Measurements from ENCODE around the gene CCSER1.
"Not testable (repeated sequence)": the region's sequence is repeated elsewhere in the genome, so short reads cannot be mapped to it uniquely, and the experiment has no call there.

The CCSER1 gene

GRCh38 chr4:90840291-90840690 is 713.1 kb downstream of the CCSER1 start:
- no peak for DNase-seq (ENCODE audit: low read depth in 2 of 2)

GRCh38 chr4:90840828-90841227 is 713.6 kb downstream of the CCSER1 start:
- DNase-seq (ENCODE audit: low read depth in 2 of 2), result no peak

- DNase-seq (ENCODE audit: low read depth in 2 of 2), result no peak
These were observed 714.5 kb downstream of the CCSER1 start for GRCh38 chr4:90841676-90842075.

GRCh38 chr4:90842960-90843359 is 715.8 kb downstream of the CCSER1 start:
- no peak for DNase-seq (ENCODE audit: low read depth in 2 of 2)

- no peak for DNase-seq (ENCODE audit: low read depth in 2 of 2)
These were observed 717.0 kb downstream of the CCSER1 start for GRCh38 chr4:90844241-90844640.

GRCh38 chr4:90845777-90846176 is 718.6 kb downstream of the CCSER1 start:
- DNase-seq (ENCODE audit: low read depth in 2 of 2), result no peak

DNA sequence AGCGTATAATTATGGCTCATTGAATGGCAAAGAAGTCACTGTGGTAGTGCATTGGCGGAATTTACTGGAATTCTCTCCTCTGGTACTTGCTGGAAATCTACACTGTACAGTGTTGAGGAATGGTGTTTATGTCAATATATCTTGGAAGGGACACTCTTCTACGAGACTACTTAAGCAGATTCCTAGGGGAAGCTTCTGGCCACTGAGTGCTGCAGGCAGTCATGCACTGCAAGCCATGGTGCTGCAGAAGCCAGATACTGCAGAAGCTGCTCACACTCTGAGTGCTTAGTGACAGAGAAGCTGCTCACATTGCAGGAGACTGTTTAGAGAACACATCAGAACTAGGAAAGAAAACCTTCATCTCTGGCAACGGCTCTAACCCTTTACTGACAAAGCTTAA is 725.0 kb downstream of the CCSER1 start:
- DNase-seq (ENCODE audit: low read depth in 2 of 2), result no peak

- DNase-seq (ENCODE audit: low read depth in 2 of 2), result no peak
These were observed 727.9 kb downstream of the CCSER1 start for GRCh38 chr4:90855111-90855510.

DNA sequence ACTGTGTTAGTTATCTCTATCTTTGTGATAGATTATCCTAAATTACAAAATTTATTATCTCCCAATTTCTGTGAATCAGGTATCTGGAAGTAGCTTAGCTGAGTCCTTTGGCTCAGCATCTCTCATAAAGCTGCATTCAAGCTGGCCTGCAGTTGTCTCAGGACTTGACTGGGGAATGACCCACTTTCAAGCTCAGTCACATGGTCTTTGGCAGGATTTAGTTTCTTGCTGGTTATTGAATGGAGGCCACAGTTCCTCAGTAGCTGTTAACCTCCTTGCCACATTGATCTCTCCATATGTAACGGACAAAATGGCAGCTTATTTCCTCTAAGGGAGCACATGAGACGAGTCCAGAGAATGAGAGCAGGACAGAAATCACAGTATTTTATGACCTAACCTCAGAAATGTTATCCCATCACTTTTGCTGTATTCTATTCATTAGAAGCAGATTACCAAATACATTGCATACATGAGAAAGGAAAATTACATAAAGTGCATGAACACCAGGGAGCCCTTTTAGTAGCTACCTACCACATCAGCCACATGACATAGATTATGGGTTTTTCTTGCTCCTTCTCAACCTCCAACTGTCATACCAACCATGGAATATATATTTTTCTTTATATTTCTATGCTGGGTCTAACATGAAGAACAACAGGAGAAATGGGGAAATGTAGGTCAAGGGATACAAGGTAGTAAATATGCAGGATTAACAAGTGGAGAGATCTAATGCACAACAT is 730.1 kb downstream of the CCSER1 start:
- DNase-seq (ENCODE audit: low read depth in 2 of 2), result no peak

DNA sequence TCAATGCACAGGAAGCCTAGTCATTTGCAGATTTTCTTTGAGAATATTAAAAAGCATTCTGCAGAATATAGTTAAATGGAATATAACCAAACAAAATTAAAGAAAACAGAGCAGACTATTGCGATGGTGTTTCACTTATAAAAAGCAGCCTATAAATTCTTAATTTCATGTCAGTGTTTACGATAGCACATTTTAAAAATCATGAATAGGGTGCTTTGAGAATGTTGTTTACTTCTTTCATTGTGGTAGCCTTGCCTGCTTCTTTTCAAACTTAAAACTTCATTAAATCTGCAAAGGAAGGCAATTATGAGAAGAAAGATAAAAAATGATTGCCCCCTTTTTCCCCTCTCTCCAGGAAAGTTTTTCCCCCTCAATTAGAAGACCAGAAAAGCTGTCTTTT is 748.6 kb downstream of the CCSER1 start:
- DNase-seq (ENCODE audit: low read depth in 2 of 2), result no peak

- DNase-seq (ENCODE audit: low read depth in 2 of 2), result no peak
These were observed 749.1 kb downstream of the CCSER1 start for GRCh38 chr4:90876296-90876695.

DNA sequence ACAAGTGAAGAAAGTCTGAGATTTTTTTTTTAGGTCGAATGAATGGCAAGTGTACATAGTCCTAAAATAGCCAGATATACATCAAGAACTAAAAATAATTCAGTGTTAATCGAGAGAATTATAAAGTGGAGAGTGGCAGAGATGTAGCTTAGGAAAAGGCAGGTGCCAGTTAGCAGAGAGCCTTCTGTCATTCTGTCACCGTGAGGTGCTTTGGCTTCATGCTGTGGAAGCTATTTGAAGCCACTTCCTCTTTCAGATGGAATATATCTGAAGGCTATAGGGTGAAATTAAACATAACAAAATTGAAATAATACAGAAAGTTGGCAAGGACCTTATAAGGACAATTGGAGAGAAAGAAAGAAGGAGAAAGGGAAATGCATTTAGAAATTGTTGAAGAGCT is 756.3 kb downstream of the CCSER1 start:
- DNase-seq (ENCODE audit: low read depth in 2 of 2), result no peak

DNA sequence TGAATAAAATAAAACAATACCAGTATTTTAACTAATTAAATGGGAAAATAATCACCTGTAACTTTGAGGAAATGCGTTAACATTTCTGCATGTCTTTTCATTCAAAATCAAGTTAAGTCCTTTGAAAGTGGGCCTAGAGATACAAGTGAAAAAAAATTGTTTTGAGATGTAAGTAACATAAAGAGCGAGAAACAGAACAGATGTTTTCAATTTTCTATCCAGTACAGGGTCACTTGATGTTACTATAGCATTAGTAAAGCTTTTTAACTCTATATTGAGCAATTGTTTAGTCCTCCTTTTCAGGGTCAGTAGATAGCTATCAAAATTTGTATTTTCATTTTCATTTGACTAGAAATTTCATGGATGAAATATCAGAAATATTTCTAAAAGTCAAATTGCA is 761.4 kb downstream of the CCSER1 start:
- DNase-seq (ENCODE audit: low read depth in 2 of 2), result no peak

- DNase-seq (ENCODE audit: low read depth in 2 of 2), result no peak
These were observed 762.0 kb downstream of the CCSER1 start for GRCh38 chr4:90889171-90889570.

DNA sequence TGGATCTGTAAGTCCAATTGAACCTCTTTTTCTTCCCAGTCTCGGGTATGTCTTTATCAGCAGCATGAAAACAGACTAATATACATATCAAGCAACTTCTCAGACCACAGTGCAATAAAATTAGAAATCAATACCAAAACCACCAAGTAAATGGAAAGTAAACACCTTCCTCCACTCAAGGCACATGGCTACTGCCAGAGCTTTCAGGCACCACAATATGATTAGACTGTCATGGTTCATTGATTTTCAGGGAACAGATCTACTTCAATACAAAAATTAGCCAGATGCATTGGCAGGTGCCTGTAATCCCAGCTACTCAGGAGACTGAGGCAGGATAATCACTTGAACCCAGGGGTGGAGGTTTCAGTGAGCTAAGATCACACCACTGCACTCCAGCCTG is 776.2 kb downstream of the CCSER1 start:
- DNase-seq (ENCODE audit: low read depth in 2 of 2), result not testable (repeated sequence)

DNA sequence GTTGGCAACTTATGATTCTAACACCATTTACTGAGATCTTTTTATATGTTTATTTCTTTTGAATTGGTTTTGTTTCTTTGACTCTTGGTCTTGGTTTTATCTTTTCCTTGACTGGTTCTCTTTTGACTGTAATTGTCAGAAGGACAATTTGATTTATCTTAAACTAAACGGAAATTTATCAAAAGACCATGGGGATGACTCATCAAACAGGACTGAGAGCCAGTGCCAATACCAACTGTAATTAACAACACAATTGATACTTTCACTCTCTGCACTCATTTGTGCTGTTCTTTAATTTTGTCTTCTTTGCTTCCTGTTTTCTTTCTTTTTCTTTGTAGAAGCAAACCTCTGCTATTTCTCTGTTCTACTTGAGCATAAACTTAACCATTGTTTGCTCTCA is 776.8 kb downstream of the CCSER1 start:
- no peak for DNase-seq (ENCODE audit: low read depth in 2 of 2)

GRCh38 chr4:90906239-90906638 is 779.0 kb downstream of the CCSER1 start:
- DNase-seq (ENCODE audit: low read depth in 2 of 2), result no peak

- DNase-seq (ENCODE audit: low read depth in 2 of 2), result not testable (repeated sequence)
These were observed 784.7 kb downstream of the CCSER1 start for GRCh38 chr4:90911724-90912434.

GRCh38 chr4:90922174-90922573 is 795.0 kb downstream of the CCSER1 start:
- no peak for DNase-seq (ENCODE audit: low read depth in 2 of 2)

GRCh38 chr4:90926957-90927356 is 799.8 kb downstream of the CCSER1 start:
- no peak for DNase-seq (ENCODE audit: low read depth in 2 of 2)

DNA sequence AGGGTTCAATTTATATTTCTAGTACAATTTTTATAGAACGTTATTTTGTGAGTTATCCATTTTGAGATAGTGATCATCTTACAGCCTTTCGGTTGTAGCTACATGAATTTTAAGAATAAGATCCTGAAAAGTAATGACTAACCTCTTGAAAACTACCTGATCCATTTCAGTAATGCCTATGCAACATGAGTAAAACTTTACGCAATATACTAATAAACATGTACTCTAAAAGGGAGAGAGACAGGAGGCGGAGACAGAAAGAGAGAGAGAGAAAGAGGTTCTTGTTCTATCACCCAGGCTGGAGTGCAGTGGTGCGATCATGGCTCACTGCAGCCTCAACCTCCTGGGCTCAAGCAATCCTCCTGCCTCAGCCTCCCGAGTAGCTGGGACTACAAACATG is 816.1 kb downstream of the CCSER1 start:
- no peak for DNase-seq (ENCODE audit: low read depth in 2 of 2)

DNA sequence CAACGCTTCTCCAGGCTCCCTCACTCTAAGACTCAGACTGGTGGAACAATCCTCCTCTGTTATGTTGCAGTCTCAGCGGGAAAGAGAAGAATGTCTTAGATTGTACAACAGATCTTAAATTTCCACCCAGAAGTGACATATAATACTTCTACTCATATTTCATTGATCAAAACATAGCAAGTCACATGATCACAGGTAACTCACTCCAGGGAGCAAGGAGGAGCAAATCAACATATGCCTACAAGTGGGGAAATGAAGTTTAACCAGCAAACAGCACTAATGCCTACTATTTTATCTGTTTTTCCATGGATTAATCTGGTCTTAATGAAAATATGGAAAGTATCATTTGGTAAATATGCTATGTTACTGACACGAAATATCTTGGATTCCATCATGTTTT is 819.8 kb downstream of the CCSER1 start:
- no peak for DNase-seq (ENCODE audit: low read depth in 2 of 2)

DNA sequence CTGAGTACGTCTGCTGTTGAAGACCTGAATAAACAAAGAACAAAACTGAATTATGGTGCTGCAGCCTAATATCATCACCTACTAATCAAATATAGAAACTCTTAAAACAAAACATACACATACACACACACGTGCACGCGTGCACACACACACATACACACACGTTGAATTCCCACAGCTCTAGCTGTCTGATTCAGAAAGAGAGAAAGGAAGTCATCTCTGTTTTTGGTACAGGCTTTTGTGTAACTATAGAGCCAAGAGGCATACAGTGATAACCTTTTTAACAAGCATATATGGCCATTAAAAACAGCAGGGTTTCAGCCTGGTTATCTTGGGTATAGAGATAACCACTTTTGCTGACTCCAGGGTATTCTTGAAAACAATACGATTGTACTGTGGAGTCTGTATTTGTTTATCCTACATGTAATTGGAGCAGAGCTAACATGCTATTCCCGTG is 823.2 kb downstream of the CCSER1 start:
- DNase-seq (ENCODE audit: low read depth in 2 of 2), result no peak
